ENCODE data around the gene B4GALT6.

GRCh38 chr18:31657823-31658669 lies 26.3 kb downstream of the B4GALT6 start:
- TF ChIP-seq ZNF800 (CRISPR knock-in tag; IDR thresholded peaks at IDR 0.05) (no peak), SOX6 (IDR thresholded peaks at IDR 0.05) (no peak), SOX6 (CRISPR knock-in tag; IDR thresholded peaks at IDR 0.05) (no peak), PLRG1 (conservative IDR thresholded peaks at IDR 0.05) (no peak), SP1 (IDR thresholded peaks at IDR 0.05) (no peak), SP1 (CRISPR knock-in tag; IDR thresholded peaks at IDR 0.05) (no peak), MZF1 (CRISPR knock-in tag; IDR thresholded peaks at IDR 0.05; ENCODE audit: borderline replicate concordance) (no peak)

Measured in HepG2 (cell line).